Naive thymus-derived CD4-positive, alpha-beta T cell (primary cell): ENCODE data around the gene DPPA2. TPM values are rescaled to one million over a fixed set of nuclear protein-coding genes. Genes with fewer than 3 reads are reported as not detected.

Source experiments
- ATAC-seq: fragments of 150-1000 bp; cut with Tn5 transposase; 2 replicates; pipeline ENCODE4 v1.10.0; 2021; ENCODE audit warnings: mild to moderate bottlenecking, moderate library complexity
- CTCF ChIA-PET: fragments of 350-600 bp; sonication (Branson Sonifier 250); formaldehyde crosslinking; loops from one replicate; lab custom pipeline; 2021; ENCODE audit warnings: antibody characterized with exemption; lab: Charles Lee
- POLR2A ChIA-PET: fragments of 350-600 bp; sonication (Branson Sonifier 250); formaldehyde crosslinking; loops from one replicate; lab custom pipeline; 2021; ENCODE audit warnings: antibody characterized with exemption, inconsistent platforms; lab: Charles Lee
- DNase-seq, 9 donors: peaks; one replicate each; pipeline versions ENCODE4 v3.0.0 to v3.0.0-alpha.2; 2020 to 2022; ENCODE audit warnings: mixed read lengths in 1 of 9
- H3K27ac ChIP-seq: one replicate; pipeline ENCODE4 v1.7.0; 2013; ENCODE audit warnings: mild to moderate bottlenecking, low read depth, low read length, moderate library complexity
- H3K27me3 ChIP-seq, 2 donors: one replicate each; pipeline ENCODE4 v1.7.0; 2013; ENCODE audit warnings: low read length in 2 of 2, mild to moderate bottlenecking in 2 of 2, moderate library complexity in 2 of 2; ENCODE audit not compliant: control insufficient read depth in 2 of 2, insufficient read depth in 2 of 2
- H3K36me3 ChIP-seq, 3 experiments: 1 replicate in 2 of 3; 2 replicates in 1 of 3; pipeline ENCODE4 v1.7.0; 2013; ENCODE audit warnings: low read length in 3 of 3, mild to moderate bottlenecking in 3 of 3, moderate library complexity in 1 of 3; ENCODE audit not compliant: insufficient read depth in 3 of 3, control insufficient read depth in 2 of 3
- H3K4me1 ChIP-seq, 2 donors: one replicate each; pipeline ENCODE4 v1.7.0; 2013; ENCODE audit warnings: low read length in 2 of 2, mild to moderate bottlenecking in 2 of 2, moderate library complexity in 1 of 2; ENCODE audit not compliant: control insufficient read depth in 2 of 2, insufficient read depth in 2 of 2
- H3K4me3 ChIP-seq: 2 replicates; pipeline ENCODE4 v1.7.0; 2013; ENCODE audit warnings: mild to moderate bottlenecking, low read length
- H3K9me3 ChIP-seq, 3 experiments: 1 replicate in 2 of 3; 2 replicates in 1 of 3; pipeline ENCODE4 v1.7.0; 2013; ENCODE audit warnings: low read length in 3 of 3; ENCODE audit not compliant: control insufficient read depth in 2 of 3
- H3K27ac Mint-ChIP-seq, 9 donors: one replicate each; pipeline ENCODE4 v1.8.0; 2020 to 2022; ENCODE audit warnings: mixed read lengths in 9 of 9, mild to moderate bottlenecking in 8 of 9, moderate library complexity in 5 of 9, inconsistent platforms in 2 of 9
- H3K27me3 Mint-ChIP-seq, 5 donors: one replicate each; pipeline ENCODE4 v1.8.0; 2021 to 2022; ENCODE audit warnings: mixed read lengths in 5 of 5, mild to moderate bottlenecking in 1 of 5
- H3K36me3 Mint-ChIP-seq, 5 donors: one replicate each; pipeline ENCODE4 v1.8.0; 2020 to 2022; ENCODE audit warnings: mixed read lengths in 5 of 5, mild to moderate bottlenecking in 3 of 5, inconsistent platforms in 1 of 5
- H3K4me1 Mint-ChIP-seq, 7 donors: one replicate each; pipeline ENCODE4 v1.8.0; 2020 to 2022; ENCODE audit warnings: mixed read lengths in 7 of 7, mild to moderate bottlenecking in 3 of 7, inconsistent platforms in 1 of 7
- H3K4me3 Mint-ChIP-seq, 10 donors: one replicate each; pipeline ENCODE4 v1.8.0; 2020 to 2022; ENCODE audit warnings: mild to moderate bottlenecking in 10 of 10, mixed read lengths in 10 of 10, moderate library complexity in 6 of 10, inconsistent platforms in 2 of 10
- H3K9me3 Mint-ChIP-seq, 11 donors: one replicate each; pipeline ENCODE4 v1.8.0; 2020 to 2022; ENCODE audit warnings: mixed read lengths in 11 of 11, mild to moderate bottlenecking in 4 of 11, inconsistent platforms in 1 of 11, moderate library complexity in 1 of 11
- intact Hi-C, 2 donors: fragments of 100-400 bp; cut with micrococcal nuclease; formaldehyde crosslinking; loops; one replicate each; pipeline ENCODE4 v1.15.1; 2023
- polyA plus RNA-seq, 2 donors: library from polyadenylated mRNA; unstranded; fragments of 300-500 nt; fragmentation: Illumina TruSeq; gene quantifications; one replicate each; pipeline ENCODE4 v1.2.3, GENCODE V29; 2021
- total RNA-seq, 6 experiments: library from RNA in 5 of 6; stranded (reverse) in 5 of 6; gene quantifications; 1 replicate in 5 of 6; 2 replicates in 1 of 6; pipeline ENCODE4 v1.2.3 and lab custom pipeline; 2021 to 2026

The DPPA2 gene
- total and polyA plus RNA-seq, 7 experiments from 2014 or later = not detected

- POLR2A ChIA-PET = no interaction called here
- intact Hi-C loops = no loop called here
- ATAC-seq (no peak), DNase-seq (no peak)
- Histone ChIP-seq H3K27ac (no peak overlapping the region), H3K4me3 (no peak overlapping the region), H3K9me3 (no peaks in the 10 kb centered on the region), H3K27me3 (no peaks in the 10 kb centered on the region), H3K4me1 (no peaks in the 10 kb centered on the region), H3K36me3 (no peaks in the 10 kb centered on the region)
- peaks cover 0 to 3% (median 0%) of the 10 kb centered on the region in 7 donors for H3K4me1 Mint-ChIP-seq
- no peaks in the 10 kb centered on the region for H3K36me3 Mint-ChIP-seq
- H3K4me3 Mint-ChIP-seq = no peak overlapping the region
- no peaks in the 10 kb centered on the region for H3K9me3 Mint-ChIP-seq
- CTCF ChIA-PET = no interaction called here
- peaks cover 0 to 15% (median 8%) of the 10 kb centered on the region in 5 donors for H3K27me3 Mint-ChIP-seq
- no peak overlapping the region for H3K27ac Mint-ChIP-seq
Observed at GRCh38 chr3:109278141-109278540, 38.2 kb downstream of the DPPA2 start.

DNA sequence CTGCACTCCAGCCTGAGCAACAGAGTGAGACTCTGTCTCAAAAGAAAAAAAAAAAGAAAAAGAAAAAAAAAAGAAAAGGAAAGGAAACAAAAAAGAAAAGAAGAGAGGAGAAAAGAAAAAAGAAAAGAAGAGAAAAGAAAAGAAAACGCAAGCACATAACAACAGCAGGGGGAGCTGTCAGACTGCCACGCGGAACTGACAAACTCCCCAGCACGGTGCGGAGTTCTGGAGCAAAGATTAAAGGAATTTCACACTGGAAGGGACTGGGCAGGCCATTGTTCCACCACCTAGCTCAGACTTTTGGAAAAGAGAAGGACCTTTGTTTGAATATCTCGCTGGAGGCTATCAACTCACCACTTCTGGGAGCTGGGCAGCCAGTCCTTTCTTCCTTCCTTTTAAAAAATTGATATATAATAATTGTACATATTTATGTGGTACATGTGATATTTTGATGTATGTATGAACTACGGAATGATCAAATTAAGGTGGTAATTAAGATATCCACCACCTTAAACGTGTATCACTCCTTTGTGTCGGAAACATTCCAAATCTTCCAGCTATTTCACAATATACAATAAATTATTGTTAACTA lies 40.5 kb downstream of the DPPA2 start:
- H3K27ac Mint-ChIP-seq = no peak overlapping the region
- H3K36me3 Mint-ChIP-seq = no peaks in the 10 kb centered on the region
- H3K9me3 Mint-ChIP-seq = no peaks in the 10 kb centered on the region
- H3K9me3 ChIP-seq = no peaks in the 10 kb centered on the region
- intact Hi-C loops = loop anchor here in 1 of 2 donors (1.0 kb wide), 1 partner anchor 1039 kb away; no protein-coding TSS in a partner anchor
- no peaks in the 10 kb centered on the region for H3K36me3 ChIP-seq
- H3K4me3 ChIP-seq = no peak overlapping the region
- H3K27me3 ChIP-seq = no peaks in the 10 kb centered on the region
- H3K27ac ChIP-seq = no peak overlapping the region
- POLR2A ChIA-PET = no interaction called here
- H3K4me1 ChIP-seq = no peaks in the 10 kb centered on the region
- CTCF ChIA-PET = no interaction called here
- ATAC-seq (no peak), DNase-seq (no peak)
- H3K27me3 Mint-ChIP-seq = peaks cover 0 to 15% (median 6%) of the 10 kb centered on the region in 5 donors
- H3K4me1 Mint-ChIP-seq = peaks cover 0 to 3% (median 0%) of the 10 kb centered on the region in 7 donors
- H3K4me3 Mint-ChIP-seq = no peak overlapping the region

DNA sequence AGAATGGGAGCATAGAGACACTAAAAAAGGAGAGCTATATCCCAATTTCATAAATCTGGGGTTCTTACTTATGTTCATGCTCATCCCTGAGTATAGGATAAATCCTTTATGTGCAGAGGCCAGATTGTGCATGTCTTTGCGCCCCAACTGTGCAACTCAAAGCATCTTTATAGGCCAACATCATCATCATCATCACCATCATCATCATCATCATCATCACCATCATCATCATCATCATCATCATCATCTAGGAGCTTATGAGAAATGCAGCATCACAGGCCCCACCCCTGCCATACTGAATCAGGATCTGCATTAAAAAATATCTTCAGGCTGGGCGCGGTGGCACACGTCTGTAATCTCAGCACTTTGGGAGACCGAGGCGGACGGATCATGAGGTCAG lies 45.5 kb downstream of the DPPA2 start:
- Mint-ChIP-seq H3K9me3 (no peaks in the 10 kb centered on the region), H3K4me1 (peaks cover 0 to 3% (median 0%) of the 10 kb centered on the region in 7 donors), H3K27me3 (peaks cover 0 to 13% (median 0%) of the 10 kb centered on the region in 5 donors), H3K4me3 (no peak overlapping the region), H3K27ac (no peak overlapping the region), H3K36me3 (no peaks in the 10 kb centered on the region)
- Histone ChIP-seq H3K9me3 (no peaks in the 10 kb centered on the region), H3K36me3 (no peaks in the 10 kb centered on the region), H3K27me3 (no peaks in the 10 kb centered on the region), H3K27ac (no peak overlapping the region), H3K4me3 (no peak overlapping the region), H3K4me1 (no peaks in the 10 kb centered on the region)
- intact Hi-C loops = no loop called here
- ChIA-PET CTCF (no interaction called here), POLR2A (no interaction called here)
- ATAC-seq = no peak
- no peak for DNase-seq

DNA sequence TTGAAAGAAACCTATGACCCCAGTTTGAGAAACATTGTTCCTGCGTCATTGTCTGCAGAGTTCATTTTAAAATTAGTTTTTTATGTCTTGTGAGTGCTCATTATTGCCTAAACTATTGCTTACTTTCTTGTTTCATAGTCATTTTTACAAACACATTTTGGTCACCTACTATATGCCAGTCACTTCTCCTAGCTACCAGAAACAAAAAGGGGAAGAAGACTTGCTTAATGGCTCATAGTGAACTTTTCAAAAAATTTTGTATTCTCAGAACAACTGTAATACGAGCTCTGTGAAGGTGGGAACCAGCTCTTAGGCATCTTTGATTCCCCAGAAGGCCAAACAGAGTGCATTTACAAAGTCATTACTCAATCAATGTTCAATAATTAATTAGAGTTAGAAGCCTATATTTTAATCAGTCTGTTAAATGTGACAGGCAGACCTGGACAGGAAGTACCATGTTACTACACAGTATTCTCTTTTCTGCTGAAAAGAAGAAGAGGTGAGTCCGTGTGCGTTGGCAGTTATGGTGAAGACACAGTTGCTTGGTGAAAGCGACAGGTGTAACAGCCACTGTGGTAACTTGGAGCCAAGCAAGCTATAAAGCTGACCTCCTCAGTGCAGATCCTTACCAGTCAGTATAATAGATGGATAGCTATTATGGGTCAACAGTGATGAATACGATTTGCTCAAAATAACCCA lies 46.6 kb downstream of the DPPA2 start:
- Histone ChIP-seq H3K9me3 (no peaks in the 10 kb centered on the region), H3K4me1 (no peaks in the 10 kb centered on the region), H3K27me3 (no peaks in the 10 kb centered on the region), H3K4me3 (no peak overlapping the region), H3K36me3 (no peaks in the 10 kb centered on the region), H3K27ac (no peak overlapping the region)
- no peak overlapping the region for H3K27ac Mint-ChIP-seq
- DNase-seq (no peak), ATAC-seq (no peak)
- no peaks in the 10 kb centered on the region for H3K9me3 Mint-ChIP-seq
- peaks cover 0 to 8% (median 0%) of the 10 kb centered on the region in 5 donors for H3K27me3 Mint-ChIP-seq
- no peaks in the 10 kb centered on the region for H3K36me3 Mint-ChIP-seq
- H3K4me1 Mint-ChIP-seq = peaks cover 0 to 1% (median 0%) of the 10 kb centered on the region in 7 donors
- no peak overlapping the region for H3K4me3 Mint-ChIP-seq
- CTCF ChIA-PET = no interaction called here
- POLR2A ChIA-PET = no interaction called here
- intact Hi-C loops = no loop called here

DNA sequence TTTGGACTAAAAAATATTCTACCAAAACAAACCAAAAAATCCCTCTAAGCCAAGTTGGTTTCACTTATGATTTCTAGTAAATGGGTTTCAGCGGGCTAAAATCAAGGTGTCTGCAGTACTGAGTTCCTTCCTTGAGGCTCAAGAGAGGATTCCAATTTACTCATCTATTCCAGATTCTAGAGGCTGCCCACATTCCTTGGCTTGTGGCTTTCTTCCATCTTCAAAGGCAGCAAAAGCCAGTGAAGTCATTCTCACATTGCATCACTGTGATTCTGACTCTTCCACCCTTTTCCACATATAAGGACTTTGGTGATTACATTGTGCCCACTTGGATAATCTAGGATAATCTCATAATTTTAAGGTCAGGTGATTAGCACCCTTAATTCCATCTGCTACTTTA lies 48.1 kb downstream of the DPPA2 start:
- Mint-ChIP-seq H3K4me1 (no peaks in the 10 kb centered on the region), H3K27me3 (peaks cover 0 to 6% (median 5%) of the 10 kb centered on the region in 5 donors), H3K9me3 (no peaks in the 10 kb centered on the region), H3K4me3 (no peak overlapping the region), H3K27ac (no peak overlapping the region), H3K36me3 (no peaks in the 10 kb centered on the region)
- no peaks in the 10 kb centered on the region for H3K4me1 ChIP-seq
- ATAC-seq (no peak), DNase-seq (no peak)
- H3K27ac ChIP-seq = no peak overlapping the region
- H3K9me3 ChIP-seq = no peaks in the 10 kb centered on the region
- H3K4me3 ChIP-seq = no peak overlapping the region
- POLR2A ChIA-PET = no interaction called here
- no peaks in the 10 kb centered on the region for H3K36me3 ChIP-seq
- CTCF ChIA-PET = no interaction called here
- intact Hi-C loops = no loop called here
- no peaks in the 10 kb centered on the region for H3K27me3 ChIP-seq

GRCh38 chr3:109265295-109265694 lies 51.0 kb downstream of the DPPA2 start:
- Histone ChIP-seq H3K27ac (no peak overlapping the region), H3K27me3 (no peaks in the 10 kb centered on the region), H3K36me3 (no peaks in the 10 kb centered on the region), H3K4me1 (no peaks in the 10 kb centered on the region), H3K9me3 (no peaks in the 10 kb centered on the region), H3K4me3 (no peak overlapping the region)
- no peak for DNase-seq
- Mint-ChIP-seq H3K4me1 (no peaks in the 10 kb centered on the region), H3K27me3 (peaks cover 0 to 6% (median 0%) of the 10 kb centered on the region in 5 donors), H3K4me3 (no peak overlapping the region), H3K9me3 (peaks cover 0 to 2% (median 0%) of the 10 kb centered on the region in 11 donors), H3K36me3 (no peaks in the 10 kb centered on the region), H3K27ac (no peak overlapping the region)
- intact Hi-C loops = no loop called here
- ATAC-seq = no peak
- CTCF ChIA-PET = no interaction called here
- POLR2A ChIA-PET = no interaction called here

DNA sequence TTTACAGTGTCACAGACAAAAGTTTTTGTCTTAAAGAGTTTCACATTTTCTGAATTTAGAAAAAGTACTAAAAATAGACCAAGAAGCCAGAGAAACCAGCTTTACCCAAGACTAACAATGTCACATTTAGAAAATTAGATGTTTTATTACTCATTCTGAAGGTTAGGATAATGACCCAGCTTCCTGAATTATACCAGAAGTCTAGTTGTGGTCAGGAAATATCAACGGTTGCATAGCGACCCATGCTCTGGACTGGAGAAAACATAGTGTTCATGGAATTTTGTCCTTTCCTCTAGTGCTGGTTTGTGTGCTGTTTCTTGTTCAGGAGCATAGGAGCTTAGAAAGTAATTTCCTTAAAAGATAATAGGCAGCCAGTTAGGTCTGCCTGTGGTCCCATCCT lies 59.0 kb downstream of the DPPA2 start:
- Histone ChIP-seq H3K27me3 (no peaks in the 10 kb centered on the region), H3K4me1 (no peaks in the 10 kb centered on the region), H3K9me3 (no peaks in the 10 kb centered on the region), H3K4me3 (no peak overlapping the region), H3K27ac (no peak overlapping the region), H3K36me3 (no peaks in the 10 kb centered on the region)
- H3K4me3 Mint-ChIP-seq = no peak overlapping the region
- ATAC-seq = no peak
- ChIA-PET CTCF (interaction anchor here (0.5 kb wide), 1 partner anchor 753 kb away, joined by 3 read pairs; no protein-coding TSS in a partner anchor), POLR2A (no interaction called here)
- H3K27ac Mint-ChIP-seq = no peak overlapping the region
- peaks cover 0 to 2% (median 0%) of the 10 kb centered on the region in 11 donors for H3K9me3 Mint-ChIP-seq
- intact Hi-C loops = no loop called here
- H3K4me1 Mint-ChIP-seq = no peaks in the 10 kb centered on the region
- H3K36me3 Mint-ChIP-seq = no peaks in the 10 kb centered on the region
- peaks cover 0 to 7% (median 5%) of the 10 kb centered on the region in 5 donors for H3K27me3 Mint-ChIP-seq
- DNase-seq = no peak
